HUDEP-2 (cell line): Measurements from ENCODE around the gene STAG1.
"Not testable (repeated sequence)": the region's sequence is repeated elsewhere in the genome, so short reads cannot be mapped to it uniquely, and the experiment has no call there.

ENCODE experiments used
- DNase-seq, 76 experiments: peaks; one replicate each; lab custom pipeline; 2025; ENCODE audit not compliant: unreplicated experiment in 76 of 76; lab: John Stamatoyannopoulos, UW

STAG1 gene

DNA sequence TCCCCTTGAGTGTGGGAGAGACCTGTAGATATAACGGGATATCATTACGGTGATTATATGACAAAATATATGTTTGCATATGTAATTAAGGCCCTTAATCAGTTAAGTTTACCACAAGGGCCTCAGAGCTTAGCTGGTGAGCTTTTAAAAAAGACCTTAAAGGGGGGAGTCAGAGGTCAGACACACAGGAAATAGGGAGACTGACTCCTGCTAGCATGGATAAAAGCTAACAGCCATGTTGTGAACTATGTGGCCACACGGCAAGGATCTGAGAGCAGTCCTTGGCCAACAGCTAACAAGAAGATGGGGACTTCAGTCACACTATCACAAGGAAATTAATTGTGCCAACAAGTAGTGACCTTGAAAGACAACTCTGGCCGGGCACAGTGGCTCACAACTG, 3.1 kb downstream of the STAG1 start:
- DNase-seq = peak in 14 of 76 experiments; percentile 5 to 44 (median 24)

GRCh38 chr3:136745916-136746315, 6.3 kb downstream of the STAG1 start:
- no peak for DNase-seq

DNA sequence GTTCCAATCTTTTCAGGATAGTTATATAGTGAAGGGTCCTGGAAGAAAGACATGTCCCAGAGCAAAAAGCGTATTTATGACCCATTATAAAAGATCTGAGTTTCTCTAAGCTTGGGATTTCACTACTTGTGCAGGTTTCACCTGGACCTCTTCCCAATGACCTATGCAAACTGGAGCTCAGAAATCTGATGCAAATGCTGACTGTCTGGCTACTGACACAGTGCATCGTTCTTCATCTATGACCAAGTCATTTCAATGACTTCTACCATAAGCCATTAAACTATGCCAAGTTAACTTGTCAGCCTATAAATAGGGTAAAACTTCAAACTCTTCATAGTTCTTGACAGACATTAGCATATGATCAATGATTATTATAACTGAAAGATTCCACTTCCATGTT, 11.1 kb downstream of the STAG1 start:
- no peak for DNase-seq

GRCh38 chr3:136740351-136740958, 11.7 kb downstream of the STAG1 start:
- DNase-seq = no peak

DNA sequence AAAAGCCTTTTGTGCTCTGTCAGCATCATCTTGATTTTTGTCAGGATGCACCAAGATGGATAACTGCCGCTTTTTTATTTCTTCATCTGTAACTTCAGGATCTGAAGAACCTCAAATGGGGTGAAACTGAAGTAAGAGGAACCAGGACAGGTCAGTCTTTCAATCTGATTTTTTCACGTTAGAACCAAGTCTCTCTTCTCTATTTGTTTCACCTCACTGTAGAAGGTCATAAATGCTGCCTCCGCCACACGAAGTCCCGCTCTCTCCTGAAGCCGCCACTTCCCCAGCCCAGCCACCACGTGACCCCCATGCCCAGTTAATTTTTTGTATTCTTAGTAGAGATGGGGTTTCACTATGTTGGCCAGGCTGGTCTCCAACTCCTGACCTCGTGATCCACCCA, 15.2 kb downstream of the STAG1 start:
- DNase-seq = not testable (repeated sequence)

DNA sequence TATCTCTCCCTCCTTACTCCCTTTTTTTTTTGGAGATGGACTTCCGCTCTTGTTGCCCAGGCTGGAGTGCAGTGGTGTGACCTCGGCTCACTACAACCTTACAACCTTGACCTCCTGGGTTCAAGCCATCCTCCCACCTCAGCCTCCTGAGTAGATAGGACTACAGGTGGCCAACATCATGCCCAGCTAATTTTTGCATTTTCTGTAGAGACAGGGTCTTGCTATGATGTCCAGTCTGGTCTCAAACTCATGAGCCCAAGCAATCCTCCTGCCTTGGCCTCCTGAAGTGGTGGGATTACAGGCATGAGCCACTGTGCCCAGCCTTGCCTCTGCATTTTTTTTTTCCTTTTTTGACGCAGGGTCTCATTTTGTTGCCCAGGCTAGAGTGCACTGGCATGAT, 17.1 kb downstream of the STAG1 start:
- DNase-seq = no peak

DNA sequence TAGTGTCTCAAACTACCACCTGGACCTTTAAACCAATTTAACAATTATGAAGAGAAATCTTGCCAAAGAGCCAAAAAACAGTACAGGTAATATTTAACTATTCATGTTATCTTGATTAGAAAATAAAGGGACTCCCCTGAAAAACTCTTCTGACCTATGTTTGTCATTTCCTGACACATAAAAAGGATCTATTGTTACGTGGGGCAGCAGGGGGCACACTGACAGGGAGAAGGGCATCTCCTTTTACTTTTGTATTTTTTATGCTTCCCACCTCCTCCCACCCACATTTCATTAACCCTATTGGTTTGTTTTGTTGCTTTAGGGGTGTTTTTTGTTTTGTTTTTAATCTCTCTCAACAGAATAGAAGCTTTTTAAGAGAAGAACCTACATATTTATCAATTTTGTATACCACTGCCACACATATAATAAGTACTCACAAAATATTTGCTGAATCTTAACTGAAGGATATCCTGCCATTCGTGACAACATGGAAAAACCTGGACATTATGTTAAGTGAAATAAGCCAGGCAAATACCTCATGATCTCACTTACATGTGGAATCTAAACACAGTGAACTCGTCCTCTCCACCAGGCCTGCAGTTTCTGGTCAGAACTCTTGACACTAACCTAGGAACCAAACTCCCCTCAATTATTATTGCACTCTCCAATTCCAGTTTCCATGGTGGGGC, 17.7 kb downstream of the STAG1 start:
- DNase-seq = peak in 3 of 76 experiments; percentile 2 to 10 (median 9)

- no peak for DNase-seq
Measured at GRCh38 chr3:136733317-136733833, 18.8 kb downstream of the STAG1 start.

- DNase-seq = no peak
Measured at GRCh38 chr3:136731274-136731884, 20.8 kb downstream of the STAG1 start.

DNA sequence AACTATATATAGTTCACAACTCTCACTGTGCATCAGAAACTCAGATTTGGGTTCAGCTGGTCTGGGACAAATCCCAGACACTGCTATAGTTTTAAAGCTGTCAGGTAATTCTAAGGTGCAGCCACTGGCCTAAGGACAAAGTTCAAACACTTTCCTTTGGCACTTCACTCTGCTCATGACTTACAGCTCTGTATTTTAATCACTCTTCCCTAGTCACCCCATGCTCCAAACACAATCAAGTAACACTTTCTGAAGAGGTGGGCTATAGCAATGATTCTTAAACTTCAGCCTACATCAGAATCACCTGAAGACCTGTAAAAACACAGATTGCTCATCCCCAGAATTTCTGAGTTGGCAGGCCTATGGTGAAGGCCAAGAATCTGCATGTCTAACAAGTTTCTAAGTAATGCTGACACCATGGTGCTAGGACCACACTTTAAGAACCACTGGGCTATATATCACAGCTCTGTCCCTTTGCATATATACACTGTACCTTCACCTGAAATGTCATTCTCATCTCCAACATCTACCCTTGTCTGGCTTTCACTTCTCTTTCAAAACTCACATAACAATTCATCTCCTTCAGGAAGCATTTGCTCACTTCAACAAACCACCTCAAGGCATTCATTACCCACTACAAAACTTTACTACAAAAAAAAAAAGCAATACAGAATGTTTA, 21.4 kb downstream of the STAG1 start:
- no peak for DNase-seq

- DNase-seq = no peak
Measured at GRCh38 chr3:136728918-136729317, 23.3 kb downstream of the STAG1 start.

DNA sequence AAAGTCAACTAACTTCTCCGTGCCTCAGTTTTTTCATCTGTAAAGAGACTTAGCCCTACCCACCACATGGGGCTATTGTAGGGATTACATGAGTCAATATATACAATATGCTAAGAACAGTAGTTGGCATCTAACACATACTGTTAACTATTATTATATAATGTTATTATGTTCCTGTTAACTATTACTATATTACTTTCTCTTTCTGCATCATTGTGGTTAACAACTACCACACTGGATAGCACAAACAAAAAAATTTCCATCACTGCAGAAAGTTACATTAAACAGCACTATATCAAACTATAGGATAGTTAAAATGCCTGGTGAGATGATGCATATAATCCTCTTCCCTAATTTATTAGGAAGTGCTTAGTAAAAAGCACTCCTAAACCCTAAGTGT, 23.7 kb downstream of the STAG1 start:
- DNase-seq = no peak

DNA sequence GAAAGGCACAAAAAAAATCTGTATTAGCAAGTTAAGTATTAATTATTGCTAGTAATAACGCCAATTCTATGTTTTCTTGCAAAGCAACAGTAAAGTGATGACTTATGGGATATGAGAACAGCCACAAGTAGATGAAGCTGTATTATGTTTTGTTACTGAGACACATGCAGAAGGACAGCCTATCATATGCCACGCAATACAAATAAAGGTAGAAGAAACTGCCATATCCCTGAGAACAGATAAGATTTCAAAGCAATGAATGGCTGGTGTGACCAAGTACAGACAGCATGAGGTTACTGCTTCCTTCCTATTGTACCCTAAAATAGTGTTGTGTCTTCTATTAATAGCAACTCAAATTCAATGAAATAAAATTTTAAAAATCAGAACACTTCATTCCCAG, 26.7 kb downstream of the STAG1 start:
- no peak for DNase-seq

DNA sequence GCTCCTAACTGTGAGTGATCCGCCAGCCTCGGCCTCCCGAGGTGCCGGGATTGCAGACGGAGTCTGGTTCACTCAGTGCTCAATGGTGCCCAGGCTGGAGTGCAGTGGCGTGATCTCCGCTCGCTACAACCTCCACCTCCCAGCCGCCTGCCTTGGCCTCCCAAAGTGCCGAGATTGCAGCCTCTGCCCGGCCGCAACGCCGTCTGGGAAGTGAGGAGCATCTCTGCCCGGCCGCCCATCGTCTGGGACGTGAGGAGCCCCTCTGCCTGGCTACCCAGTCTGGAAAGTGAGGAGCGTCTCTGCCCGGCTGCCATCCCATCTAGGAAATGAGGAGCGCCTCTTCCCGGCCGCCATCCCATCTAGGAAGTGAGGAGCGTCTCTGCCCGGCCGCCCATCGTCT, 29.3 kb downstream of the STAG1 start:
- not testable (repeated sequence) for DNase-seq

GRCh38 chr3:136722399-136722798, 29.8 kb downstream of the STAG1 start:
- DNase-seq = not testable (repeated sequence)

DNA sequence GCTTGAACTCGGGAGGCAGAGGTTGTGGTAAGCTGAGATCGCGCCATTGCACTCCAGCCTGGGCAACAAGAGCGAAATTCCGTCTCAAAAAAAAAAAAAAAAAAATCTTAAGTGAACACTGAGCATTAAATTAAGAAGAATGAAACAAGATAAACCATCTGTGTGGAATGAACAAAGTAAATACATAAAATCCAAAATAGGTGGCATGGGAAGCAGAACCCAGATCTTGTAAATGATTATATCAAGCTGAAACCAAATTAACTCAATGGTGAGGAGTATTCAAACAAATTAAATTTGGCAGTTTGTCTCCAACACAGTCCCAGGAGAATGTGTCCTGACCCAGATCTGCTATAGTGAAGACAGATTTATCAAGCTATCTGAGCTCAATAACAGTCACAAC, 32.1 kb downstream of the STAG1 start:
- no peak for DNase-seq

DNA sequence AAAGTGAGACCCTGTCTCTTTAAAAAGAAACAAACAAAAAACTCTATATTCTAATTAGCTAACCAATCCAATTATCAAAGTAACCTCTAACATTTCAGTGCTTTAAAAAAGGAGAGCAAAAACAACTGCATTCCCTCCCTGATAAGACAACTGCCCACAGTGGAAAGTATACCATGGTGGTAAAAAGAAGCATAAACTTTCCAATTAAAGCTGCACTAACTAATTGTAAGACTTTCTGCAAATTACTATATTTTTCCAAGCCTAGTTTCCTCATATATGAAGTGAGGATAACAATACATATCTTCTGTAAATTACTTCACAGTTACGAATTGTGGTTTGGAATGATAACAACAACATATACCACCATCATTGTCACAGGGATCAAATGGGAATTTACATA, 35.5 kb downstream of the STAG1 start:
- peak in 1 of 76 experiments; percentile 13 for DNase-seq

DNA sequence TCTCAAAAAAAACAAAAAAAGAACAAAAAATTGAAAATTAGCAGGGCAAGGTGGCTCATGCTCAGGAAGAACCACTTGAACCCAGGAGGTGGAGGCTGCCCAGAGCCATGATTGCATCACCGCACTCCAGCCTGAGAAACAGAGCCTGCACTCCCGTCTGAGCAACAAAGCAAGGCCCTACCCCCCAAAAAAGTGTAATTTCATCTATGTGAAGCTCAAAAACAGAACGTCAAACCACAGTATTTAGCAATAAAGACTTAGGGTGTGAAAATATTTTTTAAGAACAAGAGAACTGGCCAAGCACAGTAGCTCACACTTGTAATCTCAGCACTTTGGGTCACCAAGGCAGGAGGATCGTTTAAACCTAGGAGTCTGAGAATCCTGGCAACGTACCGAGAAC, 38.2 kb downstream of the STAG1 start:
- no peak for DNase-seq

- DNase-seq = no peak
Measured at GRCh38 chr3:136712941-136713340, 39.2 kb downstream of the STAG1 start.

DNA sequence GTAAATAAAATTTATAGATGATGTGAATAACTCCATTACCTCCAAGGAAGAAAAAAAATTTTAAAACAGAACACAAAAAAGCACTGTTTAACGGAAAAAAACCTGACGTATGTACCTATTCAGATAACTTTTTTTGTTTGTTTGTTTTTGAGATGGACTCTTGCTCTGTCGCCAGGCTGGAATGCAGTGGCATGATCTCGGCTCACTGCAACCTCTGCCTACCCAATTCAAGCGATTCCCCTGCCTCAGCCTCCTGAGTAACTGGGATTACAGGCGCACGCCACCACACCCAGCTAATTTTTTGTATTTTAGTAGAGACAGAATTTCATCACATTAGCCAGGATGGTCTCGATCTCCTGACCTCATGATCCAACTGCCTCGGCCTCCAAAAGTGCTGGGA, 40.3 kb downstream of the STAG1 start:
- DNase-seq = not testable (repeated sequence)

DNA sequence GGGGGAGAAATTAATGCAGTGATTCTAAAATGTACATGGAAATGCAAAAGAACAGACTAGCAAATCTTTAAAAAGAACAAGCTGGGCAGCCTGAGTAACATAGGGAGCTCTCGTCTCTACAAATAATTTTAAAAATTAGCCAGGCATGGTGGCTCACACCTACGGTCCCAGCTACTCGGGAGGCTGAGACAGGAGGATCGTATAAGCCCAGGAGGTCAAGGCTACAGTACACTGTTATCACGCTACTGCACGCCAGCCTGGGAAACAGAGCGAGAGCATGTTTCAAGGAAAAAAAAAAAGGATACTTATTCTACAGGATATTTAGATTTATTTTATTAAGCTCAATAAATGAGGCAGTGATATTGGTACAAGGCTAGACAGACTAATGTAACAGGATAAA, 40.9 kb downstream of the STAG1 start:
- DNase-seq = no peak
